H54 (cell line): Measurements from ENCODE around the gene OR6C3.
"Not testable (repeated sequence)": the region's sequence is repeated elsewhere in the genome, so short reads cannot be mapped to it uniquely, and the experiment has no call there.

Experiments
- DNase-seq: peaks from one replicate; pipeline ENCODE4 v3.0.0; 2011; ENCODE audit warnings: low spot score, mixed read lengths; ENCODE audit not compliant: insufficient read length
- FAIRE-seq: peaks from 3 replicates; lab custom pipeline; 2011; peaks lifted over from hg19 to GRCh38; lab: Jason Lieb, UNC
- POLR2A ChIP-seq: IDR thresholded peaks from 2 replicates; pipeline ENCODE4 v1.6.1; 2011; ENCODE audit warnings: low read depth, mild to moderate bottlenecking, low read length

Gene OR6C3

DNA sequence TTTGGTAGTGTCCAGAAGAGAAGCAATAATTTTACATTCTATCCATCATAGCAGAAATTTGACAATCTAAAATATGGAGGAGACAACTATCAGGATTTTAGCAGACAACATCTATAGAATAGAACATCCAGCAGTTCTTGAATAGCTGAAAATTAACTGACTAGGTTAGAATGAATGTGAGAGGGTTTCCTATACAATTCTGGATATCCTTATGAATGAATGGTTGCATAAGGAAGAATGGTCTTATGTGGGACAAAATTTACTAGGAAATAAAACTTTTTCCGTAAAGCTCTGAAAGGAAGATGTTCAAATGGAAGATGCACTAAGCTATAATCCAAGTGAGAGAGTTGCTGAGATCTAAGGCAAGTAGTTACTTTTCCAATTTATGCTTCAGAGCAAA lies at the start of gene OR6C3:
TSS of gene OR6C3 (plus strand) at position 301 of the 400 bp plus-strand sequence. CDS start 955 bp downstream, outside the sequence.
- no peak for FAIRE-seq
- TF ChIP-seq POLR2A: no peak
- DNase-seq: no peak

- no peak for TF ChIP-seq POLR2A
- DNase-seq (no peak), FAIRE-seq (no peak)
These were observed 49.6 kb upstream of the OR6C3 start for GRCh38 chr12:55280991-55281390.

GRCh38 chr12:55289999-55290398 lies 40.5 kb upstream of the OR6C3 start:
- DNase-seq (no peak), FAIRE-seq (no peak)
- no peak for TF ChIP-seq POLR2A

DNA sequence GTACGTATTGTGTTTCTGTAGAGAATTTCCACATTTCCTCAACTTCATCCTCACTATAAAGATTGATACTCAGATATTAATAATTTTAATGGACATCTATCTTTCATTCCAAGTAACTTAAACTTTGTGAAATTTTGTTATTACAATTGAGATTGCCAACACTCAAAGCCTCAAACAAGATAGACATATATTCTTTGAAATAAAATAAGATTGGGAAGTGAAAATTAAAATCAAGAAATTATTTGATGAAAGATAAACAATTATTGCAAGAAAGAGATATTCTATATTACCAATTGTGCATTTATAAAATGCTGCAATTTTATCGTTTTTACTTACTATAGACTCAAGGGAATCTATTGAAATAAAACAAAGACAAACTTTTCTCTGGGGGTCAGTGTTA lies 34.1 kb upstream of the OR6C3 start, which contains the start of gene OR6C6:
TSS of gene OR6C6 (minus strand) at position 101 of the 400 bp plus-strand sequence. CDS start 1,337 bp downstream, outside the sequence.
- DNase-seq (no peak), FAIRE-seq (no peak)
- TF ChIP-seq POLR2A: no peak

DNA sequence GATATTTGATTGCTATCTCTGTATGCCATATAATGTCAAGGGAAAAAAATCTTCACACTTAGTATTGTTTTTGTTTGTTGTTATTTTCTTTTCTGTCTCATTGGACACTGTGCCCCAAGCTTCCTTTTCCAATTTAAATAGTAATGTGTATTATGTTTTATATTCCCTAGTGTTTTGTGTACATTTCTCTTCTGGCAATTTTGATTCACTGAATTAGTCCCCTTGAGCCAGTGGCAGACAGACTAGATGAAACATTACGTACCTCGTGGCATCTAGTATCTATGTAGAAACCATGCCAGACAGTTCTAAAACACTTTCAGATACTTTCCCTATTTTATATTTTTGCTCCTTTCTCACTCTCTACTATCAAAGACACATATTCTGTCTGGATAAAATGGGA lies 16.5 kb upstream of the OR6C3 start, which contains the start of gene OR6C1:
TSS of gene OR6C1 (plus strand) at position 301 of the 400 bp plus-strand sequence. CDS start 6,257 bp downstream, outside the sequence.
- DNase-seq (no peak), FAIRE-seq (no peak)
- no peak for TF ChIP-seq POLR2A

GRCh38 chr12:55320201-55320600 lies 10.3 kb upstream of the OR6C3 start:
- TF ChIP-seq POLR2A: no peak
- DNase-seq: no peak
- no peak for FAIRE-seq

GRCh38 chr12:55325801-55326200 lies 4.7 kb upstream of the OR6C3 start:
- not testable (repeated sequence) for DNase-seq, FAIRE-seq

- DNase-seq: no peak
- no peak for FAIRE-seq
- TF ChIP-seq POLR2A: no peak
These were observed 5.5 kb downstream of the OR6C3 start for GRCh38 chr12:55336002-55336401.

DNA sequence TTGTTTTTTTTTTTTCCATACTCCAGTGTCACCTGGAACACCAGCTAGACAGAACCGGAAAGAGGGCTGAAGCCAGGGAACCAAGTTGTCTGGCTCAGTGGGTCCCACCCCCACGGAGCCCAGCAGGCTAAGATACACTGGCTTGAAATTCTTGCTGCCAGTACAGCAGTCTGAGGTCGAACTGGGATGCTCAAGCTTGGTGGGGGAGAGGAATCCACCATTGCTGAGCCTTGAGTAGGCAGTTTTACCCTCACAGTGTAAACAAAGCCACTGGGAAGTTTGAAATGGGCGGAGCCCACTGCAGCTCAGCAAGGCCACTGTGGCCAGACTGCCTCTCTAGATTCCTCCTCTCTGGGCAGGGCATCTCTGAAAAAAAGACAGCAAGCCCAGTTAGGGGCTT lies 24.8 kb downstream of the OR6C3 start:
- DNase-seq, FAIRE-seq: not testable (repeated sequence)

DNA sequence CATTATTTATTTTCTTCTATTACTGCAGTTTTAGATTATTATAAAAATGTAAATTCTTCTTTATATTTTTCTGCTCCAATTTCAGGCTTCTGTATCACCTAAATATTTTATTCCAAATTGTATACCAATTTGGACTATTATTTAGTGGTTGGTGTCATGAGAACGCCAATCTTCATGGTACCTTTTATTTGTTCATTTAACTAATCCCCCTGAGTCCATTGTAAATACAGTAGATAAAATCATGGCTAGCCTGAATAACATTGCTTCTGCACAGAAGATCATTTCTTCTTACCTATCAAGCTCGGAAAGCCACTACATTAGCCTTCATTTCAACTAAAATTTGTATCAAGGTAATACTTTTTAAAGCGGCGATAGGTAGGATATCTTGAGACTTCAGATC lies 32.1 kb downstream of the OR6C3 start, which contains the start of gene OR6C75:
TSS of gene OR6C75 (plus strand) at position 301 of the 400 bp plus-strand sequence. CDS start 2,136 bp downstream, outside the sequence.
- FAIRE-seq: no peak
- DNase-seq: no peak
- TF ChIP-seq POLR2A: no peak

DNA sequence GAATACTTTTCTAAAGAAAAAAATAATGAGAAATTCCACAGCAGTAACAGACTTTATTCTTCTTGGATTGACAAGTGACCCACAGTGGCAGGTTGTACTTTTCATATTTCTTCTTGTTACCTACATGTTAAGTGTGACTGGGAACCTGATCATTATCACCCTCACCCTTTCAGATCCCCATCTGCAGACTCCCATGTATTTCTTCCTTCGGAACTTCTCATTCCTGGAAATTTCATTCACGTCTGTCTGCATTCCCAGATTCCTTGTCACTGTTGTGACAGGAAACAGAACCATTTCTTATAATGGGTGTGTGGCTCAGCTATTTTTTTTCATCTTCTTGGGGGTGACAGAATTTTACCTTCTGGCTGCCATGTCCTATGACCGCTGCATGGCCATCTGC lies 34.5 kb downstream of the OR6C3 start:
- no peak for TF ChIP-seq POLR2A
- FAIRE-seq (no peak), DNase-seq (no peak)

DNA sequence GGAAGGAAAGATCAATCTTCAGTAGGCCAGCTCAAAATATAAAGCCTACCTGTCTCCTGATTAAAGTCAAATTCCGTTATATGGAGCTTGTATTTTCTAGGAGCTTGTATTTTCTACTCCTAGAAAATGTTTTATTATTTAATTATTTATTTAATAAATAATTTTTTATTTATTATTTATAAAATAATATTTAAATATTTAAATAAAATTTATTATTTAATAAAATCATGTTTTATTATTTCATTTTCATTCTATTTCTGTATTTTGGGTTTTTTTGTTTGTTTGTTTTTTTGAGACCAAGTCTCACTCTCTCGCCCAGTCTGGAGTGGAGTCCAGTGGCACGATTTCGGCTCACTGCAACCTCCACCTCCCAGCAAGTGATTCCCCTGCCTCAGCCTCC lies 42.0 kb downstream of the OR6C3 start:
- FAIRE-seq (no peak), DNase-seq (no peak)
- no peak for TF ChIP-seq POLR2A
